Vagina (tissue), 2 donors: ENCODE data around the gene SLC10A7.

ENCODE experiments used
- CTCF ChIP-seq, 3 experiments: fragments of 450-650 bp in 2 of 3; fragments of 200-600 bp in 1 of 3; sonication (generic) in 1 of 3; IDR thresholded peaks; one replicate each; pipeline ENCODE4 v1.5.1; 2017 to 2019; ENCODE audit warnings: antibody characterized with exemption in 3 of 3, mild to moderate bottlenecking in 2 of 3, moderate library complexity in 2 of 3
- POLR2A ChIP-seq, 2 donors: fragments of 450-650 bp; IDR thresholded peaks; one replicate each; pipeline ENCODE4 v1.6.1; 2017; ENCODE audit warnings: antibody characterized with exemption in 2 of 2, mild to moderate bottlenecking in 2 of 2, moderate library complexity in 2 of 2
- POLR2AphosphoS5 ChIP-seq, 2 donors: sonication (generic); formaldehyde crosslinking; IDR thresholded peaks; one replicate each; pipeline ENCODE4 v1.9.0; 2017; ENCODE audit warnings: antibody characterized with exemption in 2 of 2, mild to moderate bottlenecking in 2 of 2, low read depth in 1 of 2; ENCODE audit not compliant: insufficient read depth in 1 of 2

GRCh38 chr4:146520896-146521540 lies 722 bp downstream of the SLC10A7 start:
- TF ChIP-seq POLR2A (IDR thresholded peaks at IDR 0.05) = no peak
- no peak for TF ChIP-seq CTCF (IDR thresholded peaks at IDR 0.05)
- no peak for TF ChIP-seq POLR2AphosphoS5 (IDR thresholded peaks at IDR 0.05; ENCODE audit: insufficient read depth in 1 of 2, low read depth in 1 of 2)
